SH-SY5Y (cell line): ENCODE results near the gene CBX4.

Experiments used
- GATA2 ChIP-seq: IDR thresholded peaks from 2 replicates; pipeline ENCODE4 v1.6.1; 2011; ENCODE audit warnings: mild to moderate bottlenecking, low read depth, low read length
- GATA3 ChIP-seq: IDR thresholded peaks from 2 replicates; pipeline ENCODE4 v1.6.1; 2011; ENCODE audit warnings: low read depth, mild to moderate bottlenecking, low read length, moderate library complexity

GRCh38 chr17:79857095-79857494 is 17.9 kb upstream of the CBX4 start:
- TF ChIP-seq GATA2 (no peak), GATA3 (no peak)
